PC-9 (cell line): ENCODE results near the gene NOCT.

ENCODE experiments used
- EZH2 ChIP-seq: fragments of 200-600 bp; sonication (generic); IDR thresholded peaks from 2 replicates; pipeline ENCODE4 v1.8.0; 2017; ENCODE audit warnings: antibody characterized with exemption, low read depth
- TF ChIP-seq, protein P1 (sequence below): fragments of 200-600 bp; sonication (generic); conservative IDR thresholded peaks from 2 replicates; pipeline ENCODE4 v1.6.1; 2017; ENCODE audit warnings: mixed run types, antibody characterized with exemption, mild to moderate bottlenecking, moderate library complexity

DNA sequence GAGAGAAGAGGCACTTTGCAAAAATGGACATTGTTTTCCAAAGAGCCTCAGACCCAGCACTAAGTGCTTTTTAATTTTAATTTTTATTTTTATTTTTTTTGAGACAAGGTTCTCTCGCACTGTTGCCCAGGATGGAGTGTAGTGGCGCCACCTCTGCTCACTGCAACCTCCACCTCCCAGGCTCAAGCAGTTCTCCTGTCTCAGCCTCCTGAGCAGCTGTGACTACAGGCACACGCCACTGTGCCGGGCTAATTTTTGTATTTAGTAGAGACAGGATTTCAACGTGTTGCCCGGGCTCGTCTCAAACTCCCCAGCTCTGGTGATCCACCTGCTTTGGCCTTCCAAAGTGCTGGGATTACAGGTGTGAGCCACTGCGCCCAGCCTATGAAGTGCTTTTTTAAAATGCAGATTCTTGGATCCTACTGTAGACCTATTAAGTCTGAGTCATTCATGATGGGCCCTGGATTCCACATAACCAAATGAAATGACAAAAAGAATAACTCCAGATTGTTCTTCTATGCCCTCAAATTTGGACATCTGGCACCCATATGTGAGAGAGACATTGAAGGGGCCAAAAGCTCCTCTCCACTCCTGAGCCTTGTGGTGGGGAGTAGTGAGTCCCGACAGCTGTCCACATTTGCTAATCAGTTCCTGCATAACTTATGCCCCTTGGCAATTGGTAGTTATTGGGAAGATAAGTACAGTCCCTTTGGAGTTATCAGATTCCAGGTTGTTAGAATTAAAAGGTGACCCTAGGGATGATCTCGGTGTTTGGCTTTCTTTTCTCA lies 3.6 kb downstream of the NOCT start:
- TF ChIP-seq, protein P1, sequence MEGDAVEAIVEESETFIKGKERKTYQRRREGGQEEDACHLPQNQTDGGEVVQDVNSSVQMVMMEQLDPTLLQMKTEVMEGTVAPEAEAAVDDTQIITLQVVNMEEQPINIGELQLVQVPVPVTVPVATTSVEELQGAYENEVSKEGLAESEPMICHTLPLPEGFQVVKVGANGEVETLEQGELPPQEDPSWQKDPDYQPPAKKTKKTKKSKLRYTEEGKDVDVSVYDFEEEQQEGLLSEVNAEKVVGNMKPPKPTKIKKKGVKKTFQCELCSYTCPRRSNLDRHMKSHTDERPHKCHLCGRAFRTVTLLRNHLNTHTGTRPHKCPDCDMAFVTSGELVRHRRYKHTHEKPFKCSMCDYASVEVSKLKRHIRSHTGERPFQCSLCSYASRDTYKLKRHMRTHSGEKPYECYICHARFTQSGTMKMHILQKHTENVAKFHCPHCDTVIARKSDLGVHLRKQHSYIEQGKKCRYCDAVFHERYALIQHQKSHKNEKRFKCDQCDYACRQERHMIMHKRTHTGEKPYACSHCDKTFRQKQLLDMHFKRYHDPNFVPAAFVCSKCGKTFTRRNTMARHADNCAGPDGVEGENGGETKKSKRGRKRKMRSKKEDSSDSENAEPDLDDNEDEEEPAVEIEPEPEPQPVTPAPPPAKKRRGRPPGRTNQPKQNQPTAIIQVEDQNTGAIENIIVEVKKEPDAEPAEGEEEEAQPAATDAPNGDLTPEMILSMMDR = no peak
- no peak for TF ChIP-seq EZH2
